Fibroblast of lung (primary cell): ENCODE data around the gene CYP27A1. TPM values are rescaled to one million over a fixed set of nuclear protein-coding genes. Genes with fewer than 3 reads are reported as not detected.

Experiments
- DNase-seq, 2 donors: peaks; one replicate each; pipeline versions ENCODE4 v3.0.0 to v3.0.0-alpha.2; 2010; ENCODE audit warnings: low read depth in 2 of 2
- H2AFZ ChIP-seq: 2 replicates; pipeline ENCODE4 v1.5.1; 2012; ENCODE audit warnings: low read length, control low read depth, inconsistent platforms
- H3K27ac ChIP-seq: 2 replicates; pipeline ENCODE4 v1.5.1; 2011; ENCODE audit warnings: low read length, control low read depth; ENCODE audit not compliant: insufficient read depth
- H3K27me3 ChIP-seq: 2 replicates; pipeline ENCODE4 v1.5.1; 2011; ENCODE audit warnings: mild to moderate bottlenecking, low read length; ENCODE audit not compliant: control insufficient read depth, insufficient read depth
- H3K36me3 ChIP-seq: 2 replicates; pipeline ENCODE4 v1.5.1; 2011; ENCODE audit warnings: low read length; ENCODE audit not compliant: control insufficient read depth, insufficient read depth
- H3K4me1 ChIP-seq: 2 replicates; pipeline ENCODE4 v1.5.1; 2011; ENCODE audit warnings: low read length; ENCODE audit not compliant: control insufficient read depth, insufficient read depth; ENCODE audit errors: extremely low read depth
- H3K4me2 ChIP-seq: 2 replicates; pipeline ENCODE4 v1.5.1; 2011; ENCODE audit warnings: low read length, control low read depth; ENCODE audit not compliant: insufficient read depth; ENCODE audit errors: extremely low read depth
- H3K4me3 ChIP-seq, 4 experiments: fragments of 200-600 bp in 1 of 4; sonication (generic) in 1 of 4; replicated peaks in 1 of 4; 2 replicates each; pipeline ENCODE4 v1.5.1; 2011 to 2016; ENCODE audit warnings: low read length in 4 of 4, low read depth in 3 of 4, mild to moderate bottlenecking in 3 of 4, control low read depth in 2 of 4, inconsistent platforms in 1 of 4, mixed read lengths in 1 of 4; ENCODE audit not compliant: insufficient read depth in 1 of 4; ENCODE audit errors: control extremely low read depth in 1 of 4
- H3K79me2 ChIP-seq: 2 replicates; pipeline ENCODE4 v1.5.1; 2012; ENCODE audit warnings: mild to moderate bottlenecking, low read length, inconsistent platforms; ENCODE audit not compliant: control insufficient read depth, insufficient read depth
- H3K9ac ChIP-seq: 2 replicates; pipeline ENCODE4 v1.5.1; 2011; ENCODE audit warnings: mild to moderate bottlenecking, low read length, control low read depth; ENCODE audit not compliant: insufficient read depth
- H3K9me3 ChIP-seq: 2 replicates; pipeline ENCODE4 v1.5.1; 2012; ENCODE audit warnings: low read depth, low read length; ENCODE audit not compliant: control insufficient read depth, insufficient read depth
- H4K20me1 ChIP-seq: 2 replicates; pipeline ENCODE4 v1.5.1; 2011; ENCODE audit warnings: low read length; ENCODE audit not compliant: control insufficient read depth, insufficient read depth; ENCODE audit errors: extremely low read depth
- EZH2 ChIP-seq: IDR thresholded peaks from 2 replicates; pipeline ENCODE4 v1.5.1; 2012; ENCODE audit warnings: low read length, control low read depth, mild to moderate bottlenecking; ENCODE audit errors: missing control alignments
- polyA plus RNA-seq, 2 donors: library from polyadenylated mRNA; depleted of rRNA in 1 of 2; stranded (reverse) in 1 of 2; unstranded in 1 of 2; fragments of >200 nt; gene quantifications; 2 replicates each; pipeline ENCODE4 v1.2.1, GENCODE V29; 2011 to 2012; ENCODE audit warnings: missing spikeins in 1 of 2
- total RNA-seq: library from RNA; depleted of rRNA; stranded (reverse); fragments of >200 nt; gene quantifications from 2 replicates; pipeline ENCODE4 v1.2.1, GENCODE V29; 2014
- TF ChIP-seq, protein P1 (sequence below), 2 donors: IDR thresholded peaks in 1 of 2; conservative IDR thresholded peaks in 1 of 2; 1 replicate in 1 of 2; 2 replicates in 1 of 2; pipeline ENCODE4 v1.5.1; 2011 to 2012; ENCODE audit warnings: low read length in 2 of 2, control low read depth in 1 of 2, inconsistent platforms in 1 of 2, low read depth in 1 of 2, mild to moderate bottlenecking in 1 of 2

The CYP27A1 gene
- total and polyA plus RNA-seq, 2 donors (not counting 1 experiment from before 2014, with no cell fraction given) = 12.7 to 53.8 TPM

DNA sequence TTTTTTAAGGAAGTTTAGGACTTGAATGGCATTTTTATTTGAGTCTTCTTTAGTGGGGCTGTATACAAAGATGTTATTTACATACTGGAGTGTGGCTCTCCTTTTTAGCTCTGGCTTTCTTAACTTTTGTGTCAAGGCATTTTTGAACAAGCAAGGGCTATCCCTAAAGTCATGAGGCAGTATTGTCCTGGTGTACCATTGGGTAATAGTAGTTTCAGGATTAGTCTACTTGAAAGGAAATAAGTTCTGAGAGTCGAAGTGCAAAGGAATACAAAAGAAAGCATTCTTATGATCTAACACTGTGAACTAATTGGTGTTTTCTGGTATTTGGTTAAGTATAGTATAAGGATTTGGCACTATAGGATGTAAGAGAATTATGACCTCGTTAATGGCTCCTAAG, 1.9 kb upstream of the CYP27A1 start:
- Histone ChIP-seq H3K9ac (no peak overlapping the region), H3K9me3 (no peaks in the 10 kb centered on the region), H3K4me1 (peaks cover 2% of the 10 kb centered on the region), H3K27me3 (peaks cover 2% of the 10 kb centered on the region), H2AFZ (no peak overlapping the region), H3K79me2 (no peaks in the 10 kb centered on the region), H4K20me1 (no peaks in the 10 kb centered on the region), H3K4me3 (no peak overlapping the region), H3K27ac (no peak overlapping the region), H3K4me2 (no peak overlapping the region), H3K36me3 (no peaks in the 10 kb centered on the region)
- TF ChIP-seq, protein P1, sequence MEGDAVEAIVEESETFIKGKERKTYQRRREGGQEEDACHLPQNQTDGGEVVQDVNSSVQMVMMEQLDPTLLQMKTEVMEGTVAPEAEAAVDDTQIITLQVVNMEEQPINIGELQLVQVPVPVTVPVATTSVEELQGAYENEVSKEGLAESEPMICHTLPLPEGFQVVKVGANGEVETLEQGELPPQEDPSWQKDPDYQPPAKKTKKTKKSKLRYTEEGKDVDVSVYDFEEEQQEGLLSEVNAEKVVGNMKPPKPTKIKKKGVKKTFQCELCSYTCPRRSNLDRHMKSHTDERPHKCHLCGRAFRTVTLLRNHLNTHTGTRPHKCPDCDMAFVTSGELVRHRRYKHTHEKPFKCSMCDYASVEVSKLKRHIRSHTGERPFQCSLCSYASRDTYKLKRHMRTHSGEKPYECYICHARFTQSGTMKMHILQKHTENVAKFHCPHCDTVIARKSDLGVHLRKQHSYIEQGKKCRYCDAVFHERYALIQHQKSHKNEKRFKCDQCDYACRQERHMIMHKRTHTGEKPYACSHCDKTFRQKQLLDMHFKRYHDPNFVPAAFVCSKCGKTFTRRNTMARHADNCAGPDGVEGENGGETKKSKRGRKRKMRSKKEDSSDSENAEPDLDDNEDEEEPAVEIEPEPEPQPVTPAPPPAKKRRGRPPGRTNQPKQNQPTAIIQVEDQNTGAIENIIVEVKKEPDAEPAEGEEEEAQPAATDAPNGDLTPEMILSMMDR (conservative IDR thresholded peaks at IDR 0.05 in 1 of 2, IDR thresholded peaks at IDR 0.05 in 1 of 2; ENCODE audit: low read depth in 1 of 2, low read length in 2 of 2) = no peak
- no peak for TF ChIP-seq EZH2
- no peak for DNase-seq

- Histone ChIP-seq H3K9me3 (no peaks in the 10 kb centered on the region), H3K4me2 (peak overlapping the region; percentile 72), H3K9ac (peak overlapping the region; percentile 62), H3K4me1 (peaks cover 2% of the 10 kb centered on the region), H3K79me2 (no peaks in the 10 kb centered on the region), H3K27ac (no peak overlapping the region), H4K20me1 (no peaks in the 10 kb centered on the region), H3K4me3 (peak overlapping the region; percentile 53 to 83 (median 68)), H3K36me3 (no peaks in the 10 kb centered on the region), H2AFZ (peak overlapping the region; percentile 77), H3K27me3 (peaks cover 2% of the 10 kb centered on the region)
- peak in 1 of 2 donors; percentile 28 for DNase-seq
- TF ChIP-seq EZH2 = no peak
- TF ChIP-seq, protein P1 (conservative IDR thresholded peaks at IDR 0.05 in 1 of 2, IDR thresholded peaks at IDR 0.05 in 1 of 2; ENCODE audit: low read depth in 1 of 2, low read length in 2 of 2) = no peak
Observed at GRCh38 chr2:218780851-218781690, 876 bp upstream of the CYP27A1 start.

- TF ChIP-seq, protein P1 (conservative IDR thresholded peaks at IDR 0.05 in 1 of 2, IDR thresholded peaks at IDR 0.05 in 1 of 2; ENCODE audit: low read depth in 1 of 2, low read length in 2 of 2) = no peak
- no peak for TF ChIP-seq EZH2
- H3K27me3 ChIP-seq = peaks cover 2% of the 10 kb centered on the region
- H4K20me1 ChIP-seq = no peaks in the 10 kb centered on the region
- H3K4me3 ChIP-seq = peak overlapping the region; percentile 53 to 83 (median 68)
- H2AFZ ChIP-seq = peak overlapping the region; percentile 77
- no peaks in the 10 kb centered on the region for H3K9me3 ChIP-seq
- H3K4me1 ChIP-seq = peaks cover 2% of the 10 kb centered on the region
- DNase-seq = peak in 1 of 2 donors; percentile 22
- peak overlapping the region; percentile 62 for H3K9ac ChIP-seq
- no peaks in the 10 kb centered on the region for H3K79me2 ChIP-seq
- no peaks in the 10 kb centered on the region for H3K36me3 ChIP-seq
- H3K4me2 ChIP-seq = peak overlapping the region; percentile 72
- no peak overlapping the region for H3K27ac ChIP-seq
Observed at GRCh38 chr2:218782528-218782844, 539 bp downstream of the CYP27A1 start.
